RWPE1 (cell line): ENCODE measurements around the gene PNMT.
A peak's percentile ranks its signal among the peaks of the same experiment; 100 is the strongest.
"Not testable (repeated sequence)": the region's sequence is repeated elsewhere in the genome, so short reads cannot be mapped to it uniquely, and the experiment has no call there.

Experiments used
- CTCF ChIA-PET: fragments of 350-600 bp; sonication (Branson Sonifier 250); formaldehyde crosslinking; extraction: SDS; loops from one replicate; lab custom pipeline; 2021; lab: Yijun Ruan, JAX
- POLR2A ChIA-PET: fragments of 400-600 bp; formaldehyde crosslinking; extraction: SDS; loops from one replicate; lab custom pipeline; 2020; ENCODE audit warnings: antibody characterized with exemption; ENCODE audit not compliant: low non-redundant PET; lab: Yijun Ruan, JAX
- DNase-seq: peaks from one replicate; pipeline ENCODE4 v3.0.0; 2012; ENCODE audit warnings: low spot score
- H3K27ac ChIP-seq: fragments of 450-650 bp; 2 replicates; pipeline ENCODE4 v1.5.1; 2017
- CTCF ChIP-seq: fragments of 450-650 bp; conservative IDR thresholded peaks from 2 replicates; pipeline ENCODE4 v1.5.1; 2017; ENCODE audit warnings: low read depth, mild to moderate bottlenecking

PNMT gene

GRCh38 chr17:39706383-39706782 is 38.1 kb downstream of the PNMT start:
- no peak for DNase-seq
- ChIA-PET CTCF (interaction anchor here (0.6 to 2.3 kb wide), 6 partner anchors 9 to 329 kb away, joined by 3 to 11 read pairs (median 3); partner anchors contain the start of genes MIEN1 and PSMD3), POLR2A (no interaction called here)
- peak overlapping the region; percentile 60 for H3K27ac ChIP-seq
- TF ChIP-seq CTCF: no peak

- DNase-seq: no peak
- ChIA-PET POLR2A (no interaction called here), CTCF (interaction anchor here (1.0 to 2.3 kb wide), 3 partner anchors 23 to 274 kb away, joined by 3 to 11 read pairs (median 7); partner anchors contain the start of genes MIEN1 and PSMD3)
- TF ChIP-seq CTCF: no peak
- peak overlapping the region; percentile 60 for H3K27ac ChIP-seq
Measured at GRCh38 chr17:39706921-39707337, 38.7 kb downstream of the PNMT start.

- ChIA-PET POLR2A (interaction anchor here (0.6 kb wide), 1 partner anchor 154 kb away, joined by 3 read pairs; no protein-coding TSS in a partner anchor), CTCF (no interaction called here)
- no peak for TF ChIP-seq CTCF
- H3K27ac ChIP-seq: 0 out of 2 replicates have a peak overlapping the region, but pooled peaks have one; percentile 5
- no peak for DNase-seq
Measured at GRCh38 chr17:39709319-39709997, 41.2 kb downstream of the PNMT start.

GRCh38 chr17:39709998-39710964 is 42.0 kb downstream of the PNMT start:
- 0 out of 2 replicates have a peak overlapping the region, but pooled peaks have one; percentile 5 for H3K27ac ChIP-seq
- ChIA-PET POLR2A (interaction anchor here (0.6 kb wide), 1 partner anchor 153 kb away, joined by 3 read pairs; no protein-coding TSS in a partner anchor), CTCF (interaction anchor here (1.1 kb wide), 1 partner anchor 87 kb away, joined by 4 read pairs; no protein-coding TSS in a partner anchor)
- no peak for TF ChIP-seq CTCF
- DNase-seq: no peak

GRCh38 chr17:39711071-39711470 is 42.8 kb downstream of the PNMT start:
- POLR2A ChIA-PET, DNase-seq, H3K27ac ChIP-seq: not testable (repeated sequence)
- CTCF ChIA-PET: interaction anchor here (1.1 kb wide), 1 partner anchor 87 kb away, joined by 4 read pairs; no protein-coding TSS in a partner anchor

- ChIA-PET POLR2A (no interaction called here), CTCF (no interaction called here)
- DNase-seq: no peak
- no peak for TF ChIP-seq CTCF
- no peak overlapping the region for H3K27ac ChIP-seq
Measured at GRCh38 chr17:39711851-39712250, 43.6 kb downstream of the PNMT start.
